IMR-90 (cell line): ENCODE measurements around the gene ZNF627. TPM values are rescaled to one million over a fixed set of nuclear protein-coding genes. Genes with fewer than 3 reads are reported as not detected.

Experiments
- ATAC-seq: fragments of 200-7000 bp; cut with Tn5 transposase; 2 replicates; pipeline ENCODE4 v1.9.1; 2020; ENCODE audit warnings: low read depth, mild to moderate bottlenecking, moderate library complexity
- BruUV-seq: library from RNA; stranded (reverse); fragments of 400-500 nt; replicated peaks from 2 replicates; lab custom pipeline; 2021; lab: Mats Ljungman, UMichigan
- CTCF ChIA-PET: fragments of 300-600 bp; formaldehyde crosslinking; extraction: SDS; loops from one replicate; lab custom pipeline; 2021; ENCODE audit warnings: antibody characterized with exemption; lab: Yijun Ruan, JAX
- POLR2A ChIA-PET: fragments of 300-600 bp; sonication (Branson Sonifier 250); formaldehyde crosslinking; loops from one replicate; lab custom pipeline; 2022; ENCODE audit warnings: antibody characterized with exemption; ENCODE audit not compliant: unreplicated experiment; lab: Charles Lee
- DNase-seq: peaks from one replicate; pipeline ENCODE4 v3.0.0; 2013
- H2AFZ ChIP-seq: replicated peaks from 2 replicates; pipeline ENCODE3; 2013; ENCODE audit warnings: low read length, mild to moderate bottlenecking; ENCODE audit not compliant: poor library complexity
- H2AK5ac ChIP-seq: 2 replicates; pipeline ENCODE4 v1.6.1; 2013; ENCODE audit warnings: low read depth, low read length, inconsistent platforms
- H2AK9ac ChIP-seq: replicated peaks from 2 replicates; pipeline ENCODE3; 2013; ENCODE audit warnings: mild to moderate bottlenecking, low read depth, low read length, moderate library complexity; ENCODE audit not compliant: poor library complexity
- H2BK120ac ChIP-seq: 2 replicates; pipeline ENCODE4 v1.6.1; 2013; ENCODE audit warnings: low read depth, low read length, inconsistent platforms
- H2BK15ac ChIP-seq: 3 replicates; pipeline ENCODE4 v1.6.1; 2013; ENCODE audit warnings: low read depth, low read length, inconsistent platforms
- H2BK20ac ChIP-seq: 2 replicates; pipeline ENCODE4 v1.6.1; 2013; ENCODE audit warnings: low read depth, mild to moderate bottlenecking, inconsistent platforms, low read length, moderate library complexity
- H2BK5ac ChIP-seq: 2 replicates; pipeline ENCODE4 v1.6.1; 2013; ENCODE audit warnings: mild to moderate bottlenecking, low read depth, low read length, inconsistent platforms; ENCODE audit not compliant: poor library complexity, severe bottlenecking
- H3K14ac ChIP-seq: replicated peaks from 2 replicates; pipeline ENCODE4 v1.6.1; 2013; ENCODE audit warnings: low read depth, low read length, inconsistent platforms
- H3K18ac ChIP-seq: 2 replicates; pipeline ENCODE4 v1.6.1; 2013; ENCODE audit warnings: low read depth, low read length, control low read depth
- H3K23ac ChIP-seq: 2 replicates; pipeline ENCODE4 v1.6.1; 2013; ENCODE audit warnings: low read depth, low read length, inconsistent platforms
- H3K27ac ChIP-seq: 2 replicates; pipeline ENCODE4 v1.5.1; 2013; ENCODE audit warnings: mild to moderate bottlenecking, control low read depth, low read length; ENCODE audit not compliant: insufficient read depth
- H3K27me3 ChIP-seq: 2 replicates; pipeline ENCODE4 v1.6.1; 2013; ENCODE audit warnings: low read length; ENCODE audit not compliant: control insufficient read depth, insufficient read depth
- H3K36me3 ChIP-seq: 2 replicates; pipeline ENCODE4 v1.6.1; 2013; ENCODE audit warnings: low read length, mixed read lengths; ENCODE audit not compliant: control insufficient read depth, insufficient read depth
- H3K4ac ChIP-seq: 2 replicates; pipeline ENCODE4 v1.6.1; 2013; ENCODE audit warnings: low read depth, low read length, inconsistent platforms
- H3K4me1 ChIP-seq: 2 replicates; pipeline ENCODE4 v1.6.1; 2013; ENCODE audit warnings: low read length, mixed read lengths; ENCODE audit not compliant: control insufficient read depth, insufficient read depth
- H3K4me2 ChIP-seq: 2 replicates; pipeline ENCODE4 v1.6.1; 2013; ENCODE audit warnings: low read depth, mild to moderate bottlenecking, control low read depth, low read length, moderate library complexity
- H3K4me3 ChIP-seq: 2 replicates; pipeline ENCODE4 v1.5.1; 2013; ENCODE audit warnings: low read depth, mild to moderate bottlenecking, control low read depth, low read length, moderate library complexity; ENCODE audit not compliant: insufficient read depth
- H3K56ac ChIP-seq: 2 replicates; pipeline ENCODE4 v1.6.1; 2013; ENCODE audit warnings: low read length, inconsistent platforms; ENCODE audit not compliant: insufficient read depth; ENCODE audit errors: extremely low read depth
- H3K79me1 ChIP-seq, 2 experiments: 2 replicates each; pipeline ENCODE4 v1.6.1; 2013; ENCODE audit warnings: low read length in 2 of 2, inconsistent platforms in 1 of 2, low read depth in 1 of 2
- H3K9ac ChIP-seq: 2 replicates; pipeline ENCODE4 v1.6.1; 2013; ENCODE audit warnings: low read depth, low read length, control low read depth
- H3K9me1 ChIP-seq: 2 replicates; pipeline ENCODE4 v1.6.1; 2013; ENCODE audit warnings: low read length, inconsistent platforms; ENCODE audit not compliant: insufficient read depth
- H3K9me3 ChIP-seq: 2 replicates; pipeline ENCODE4 v1.6.1; 2013; ENCODE audit warnings: low read length; ENCODE audit not compliant: control insufficient read depth, insufficient read depth
- H4K20me1 ChIP-seq: 2 replicates; pipeline ENCODE4 v1.6.1; 2013; ENCODE audit warnings: low read length, inconsistent platforms; ENCODE audit not compliant: insufficient read depth
- H4K5ac ChIP-seq: 2 replicates; pipeline ENCODE4 v1.6.1; 2013; ENCODE audit warnings: mild to moderate bottlenecking, low read depth, low read length, control low read depth
- H4K8ac ChIP-seq, 2 experiments: 2 replicates each; pipeline ENCODE4 v1.6.1; 2013; ENCODE audit warnings: low read depth in 2 of 2, low read length in 2 of 2, control low read depth in 1 of 2, inconsistent platforms in 1 of 2
- H4K91ac ChIP-seq: 2 replicates; pipeline ENCODE4 v1.6.1; 2013; ENCODE audit warnings: low read depth, low read length, inconsistent platforms; ENCODE audit not compliant: insufficient read depth
- BHLHE40 ChIP-seq: fragments of 150-350 bp; IDR thresholded peaks from 2 replicates; pipeline ENCODE4 v1.6.1; 2016; ENCODE audit warnings: mild to moderate bottlenecking, low read depth, low read length
- CEBPB ChIP-seq: IDR thresholded peaks from 2 replicates; pipeline ENCODE4 v1.6.1; 2012; ENCODE audit warnings: low read depth, low read length, improper control_type of control experiment
- CHD1 ChIP-seq: IDR thresholded peaks from 2 replicates; pipeline ENCODE4 v1.6.1; 2012; ENCODE audit warnings: low read depth, low read length, improper control_type of control experiment
- CTCF ChIP-seq: conservative IDR thresholded peaks from 2 replicates; pipeline ENCODE4 v1.5.1; 2012; ENCODE audit warnings: mild to moderate bottlenecking, low read depth, low read length, improper control_type of control experiment
- ELK1 ChIP-seq: fragments of 150-350 bp; IDR thresholded peaks from 2 replicates; pipeline ENCODE4 v1.6.1; 2016; ENCODE audit warnings: low read depth, mild to moderate bottlenecking, low read length, moderate library complexity, borderline replicate concordance
- FOS ChIP-seq: fragments of 150-350 bp; IDR thresholded peaks from 2 replicates; pipeline ENCODE4 v1.6.1; 2016; ENCODE audit warnings: low read depth, low read length
- MAFK ChIP-seq: IDR thresholded peaks from 2 replicates; pipeline ENCODE4 v1.6.1; 2012; ENCODE audit warnings: low read depth, low read length, improper control_type of control experiment
- MAZ ChIP-seq: IDR thresholded peaks from 2 replicates; pipeline ENCODE4 v1.6.1; 2012; ENCODE audit warnings: low read depth, mild to moderate bottlenecking, low read length, improper control_type of control experiment, moderate library complexity, borderline replicate concordance
- MXI1 ChIP-seq: IDR thresholded peaks from 2 replicates; pipeline ENCODE4 v1.6.1; 2012; ENCODE audit warnings: low read depth, mild to moderate bottlenecking, low read length, moderate library complexity, borderline replicate concordance
- NFE2L2 ChIP-seq: fragments of 150-350 bp; IDR thresholded peaks from 2 replicates; pipeline ENCODE4 v1.6.1; 2016; ENCODE audit warnings: low read depth, mild to moderate bottlenecking, low read length
- POLR2A ChIP-seq: IDR thresholded peaks from 2 replicates; pipeline ENCODE4 v1.6.1; 2012; ENCODE audit warnings: mild to moderate bottlenecking, low read depth, low read length
- RAD21 ChIP-seq: IDR thresholded peaks from 2 replicates; pipeline ENCODE4 v1.6.1; 2012; ENCODE audit warnings: low read length, improper control_type of control experiment
- RCOR1 ChIP-seq: IDR thresholded peaks from 2 replicates; pipeline ENCODE4 v1.6.1; 2012; ENCODE audit warnings: mild to moderate bottlenecking, low read length, improper control_type of control experiment; ENCODE audit not compliant: insufficient replicate concordance
- RFX5 ChIP-seq: IDR thresholded peaks from 2 replicates; pipeline ENCODE4 v1.8.0; 2012; ENCODE audit warnings: low read depth, mild to moderate bottlenecking, low read length, moderate library complexity
- SMC3 ChIP-seq: fragments of 150-350 bp; IDR thresholded peaks from 2 replicates; pipeline ENCODE4 v1.6.1; 2016; ENCODE audit warnings: low read depth, mild to moderate bottlenecking, antibody characterized with exemption, low read length, moderate library complexity
- USF2 ChIP-seq: fragments of 150-350 bp; IDR thresholded peaks from 2 replicates; pipeline ENCODE4 v1.6.1; 2017; ENCODE audit warnings: mild to moderate bottlenecking, antibody characterized with exemption, low read length, low read depth
- WGBS, 2 experiments: methylation state at CpG; one replicate each; pipeline versions ENCODE4 v1.1.5 to v1.1.7; 2013; ENCODE audit warnings: missing lambda C conversion rate in 2 of 2; ENCODE audit not compliant: insufficient read length in 1 of 2; ENCODE audit errors: extremely low coverage in 2 of 2; 5-methylcytosine and 5-hydroxymethylcytosine counted together
- dilution Hi-C: fragments of 300-500 bp; cut with HindIII; formaldehyde crosslinking; loops from one replicate; pipeline ENCODE4 v1.14.3; 2018; ENCODE audit warnings: low sequenced_read_pairs; ENCODE audit not compliant: unreplicated experiment
- in situ Hi-C: fragments of 300-500 bp; cut with MboI; formaldehyde crosslinking; loops from 3 replicates; pipeline ENCODE4 v1.14.3; 2019; ENCODE audit warnings: low sequenced_read_pairs, inconsistent platforms, mixed read lengths
- intact Hi-C: fragments of 100-400 bp; cut with micrococcal nuclease; formaldehyde crosslinking; loops from 2 replicates; pipeline ENCODE4 v1.10.0; 2022
- polyA plus RNA-seq, 3 experiments: library from polyadenylated mRNA; depleted of rRNA; stranded (reverse); fragments of >200 nt; gene quantifications; 2 replicates each; pipeline ENCODE4 v1.2.3, GENCODE V29; 2012; ENCODE audit warnings: low replicate concordance in 1 of 3
- total RNA-seq: library from RNA; depleted of rRNA; stranded (reverse); fragments of >200 nt; gene quantifications from 2 replicates; pipeline ENCODE4 v1.2.3, GENCODE V29; 2012

The ZNF627 gene
- total and polyA plus RNA-seq, 2 of the 4 experiments (the other 2 are of a cell fraction), result 6.3 to 34.4 TPM

- POLR2A ChIA-PET, result no interaction called here
- TF ChIP-seq USF2 (no peak), RFX5 (no peak), ELK1 (no peak), MXI1 (no peak), MAFK (no peak), RAD21 (no peak), RCOR1 (no peak), FOS (no peak), SMC3 (no peak), CHD1 (no peak), CEBPB (no peak), CTCF (no peak), NFE2L2 (no peak), BHLHE40 (no peak), POLR2A (no peak), MAZ (no peak)
- H2BK120ac ChIP-seq, result no peak overlapping the region
- H4K5ac ChIP-seq, result no peak overlapping the region
- no peak overlapping the region for H3K56ac ChIP-seq
- no peak overlapping the region for H2AK5ac ChIP-seq
- intact Hi-C loops (no loop called here), in situ Hi-C loops (no loop called here), dilution Hi-C loops (no loop called here)
- no peaks in the 10 kb centered on the region for H3K9me1 ChIP-seq
- no peaks in the 10 kb centered on the region for H4K20me1 ChIP-seq
- CTCF ChIA-PET, result no interaction called here
- peaks cover 10% of the 10 kb centered on the region for H3K36me3 ChIP-seq
- no peak for ATAC-seq
- H3K4ac ChIP-seq, result no peak overlapping the region
- no peaks in the 10 kb centered on the region for H3K27me3 ChIP-seq
- H3K9me3 ChIP-seq, result peaks cover 25% of the 10 kb centered on the region
- no peaks in the 10 kb centered on the region; a peak in 1 of 4 replicates for H3K79me1 ChIP-seq
- no peak for DNase-seq
- no peak overlapping the region for H2BK15ac ChIP-seq
- no TSS peak for BruUV-seq
- no CpG with 5 or more reads among the region's 2 CpGs for WGBS, 2 experiments
- no peak overlapping the region for H2AFZ ChIP-seq
- no peak overlapping the region for H3K27ac ChIP-seq
- no peaks in the 10 kb centered on the region for H3K4me1 ChIP-seq
- no peak overlapping the region for H2BK20ac ChIP-seq
- no peak overlapping the region for H3K23ac ChIP-seq
- no peak overlapping the region for H3K9ac ChIP-seq
- H2AK9ac ChIP-seq, result no peak overlapping the region
- no peak overlapping the region for H3K4me2 ChIP-seq
- no peak overlapping the region for H3K4me3 ChIP-seq
- no peak overlapping the region for H3K18ac ChIP-seq
- no peak overlapping the region for H4K8ac ChIP-seq
- no peak overlapping the region for H4K91ac ChIP-seq
- no peak overlapping the region for H3K14ac ChIP-seq
- H2BK5ac ChIP-seq, result no peak overlapping the region
Measured at GRCh38 chr19:11652056-11652455, 54.8 kb downstream of the ZNF627 start.
